Fibroblast of the conjunctiva (primary cell): Measurements from ENCODE around the gene CCDC28A.
A peak's percentile ranks its signal among the peaks of the same experiment; 100 is the strongest.

ENCODE experiments used
- DNase-seq: peaks from one replicate; pipeline ENCODE4 v3.0.0-alpha.2; 2010; ENCODE audit warnings: low read depth

Gene CCDC28A

GRCh38 chr6:138795809-138796603 lies 22.4 kb downstream of the CCDC28A start, which contains the start of gene ECT2L:
Gene ECT2L (plus strand): TSS chr6:138796087. CDS start chr6:138813275, 17,188 bp downstream.
- peak; percentile 36 for DNase-seq

GRCh38 chr6:138796771-138797170 lies 23.2 kb downstream of the CCDC28A start:
- DNase-seq = no peak

GRCh38 chr6:138797806-138798446 lies 24.4 kb downstream of the CCDC28A start:
- DNase-seq = no peak

- no peak for DNase-seq
Observed at GRCh38 chr6:138800377-138801150, 27.0 kb downstream of the CCDC28A start.

GRCh38 chr6:138803331-138803730 lies 29.8 kb downstream of the CCDC28A start:
- no peak for DNase-seq

- no peak for DNase-seq
Observed at GRCh38 chr6:138803861-138804260, 30.3 kb downstream of the CCDC28A start.

GRCh38 chr6:138805016-138805765 lies 31.6 kb downstream of the CCDC28A start:
- DNase-seq = peak; percentile 71

GRCh38 chr6:138806889-138807288 lies 33.3 kb downstream of the CCDC28A start:
- no peak for DNase-seq

- DNase-seq = no peak
Observed at GRCh38 chr6:138809677-138810076, 36.1 kb downstream of the CCDC28A start.

GRCh38 chr6:138811866-138812265 lies 38.3 kb downstream of the CCDC28A start:
- DNase-seq = no peak

- no peak for DNase-seq
Observed at GRCh38 chr6:138814179-138814834, 40.7 kb downstream of the CCDC28A start.

GRCh38 chr6:138815221-138815620 lies 41.7 kb downstream of the CCDC28A start:
- no peak for DNase-seq

- DNase-seq = peak; percentile 53
Observed at GRCh38 chr6:138815797-138816528, 42.4 kb downstream of the CCDC28A start.

- no peak for DNase-seq
Observed at GRCh38 chr6:138817799-138818198, 44.2 kb downstream of the CCDC28A start.

GRCh38 chr6:138818496-138819194 lies 45.1 kb downstream of the CCDC28A start:
- no peak for DNase-seq

- no peak for DNase-seq
Observed at GRCh38 chr6:138821519-138821918, 48.0 kb downstream of the CCDC28A start.

- DNase-seq = no peak
Observed at GRCh38 chr6:138824482-138825144, 51.0 kb downstream of the CCDC28A start.

- DNase-seq = no peak
Observed at GRCh38 chr6:138830248-138830647, 56.7 kb downstream of the CCDC28A start.

- DNase-seq = no peak
Observed at GRCh38 chr6:138832182-138832581, 58.6 kb downstream of the CCDC28A start.
